ENCODE results near the gene KCNJ11.
A peak's percentile ranks its signal among the peaks of the same experiment; 100 is the strongest.

- TF ChIP-seq CTCF (IDR thresholded peaks at IDR 0.05), result peak; percentile 92
- TF ChIP-seq EZH2 (IDR thresholded peaks at IDR 0.05), result no peak
Measured at GRCh38 chr11:17384002-17384511, 4.4 kb downstream of the KCNJ11 start.

Measured in neural progenitor cell (in vitro differentiated cells).